OCI-LY3 (cell line): Measurements from ENCODE around the gene HIVEP2.

Source experiments
- H2AFZ ChIP-seq: fragments of 200-600, 300-600 bp; shearing (Covaris generic); 2 replicates; pipeline ENCODE4 v1.6.0; 2014; ENCODE audit warnings: antibody characterized with exemption, low read depth, low read length
- H3K27ac ChIP-seq: fragments of 200-600, 300-600 bp; sonication (generic); 2 replicates; pipeline ENCODE4 v1.5.1; 2014; ENCODE audit warnings: mild to moderate bottlenecking, low read length, moderate library complexity, mixed read lengths
- H3K27me3 ChIP-seq: fragments of 200-600, 300-600 bp; sonication (generic); 2 replicates; pipeline ENCODE4 v1.6.1; 2014; ENCODE audit warnings: low read depth, low read length, mixed read lengths
- H3K36me3 ChIP-seq: fragments of 200-600, 300-600 bp; sonication (generic); replicated peaks from 2 replicates; pipeline ENCODE3; 2014; ENCODE audit warnings: low read depth, low read length, mixed read lengths
- H3K4me1 ChIP-seq: fragments of 300-600, 200-600 bp; sonication (generic); 2 replicates; pipeline ENCODE4 v1.6.1; 2014; ENCODE audit warnings: low read length, mixed read lengths
- H3K4me2 ChIP-seq: fragments of 200-600, 300-600 bp; sonication (generic); 2 replicates; pipeline ENCODE4 v1.6.1; 2014; ENCODE audit warnings: low read length, mixed read lengths
- H3K4me3 ChIP-seq: fragments of 300-600, 200-600 bp; sonication (generic); 2 replicates; pipeline ENCODE4 v1.5.1; 2014; ENCODE audit warnings: antibody characterized with exemption, mild to moderate bottlenecking, low read length, moderate library complexity
- H3K79me2 ChIP-seq: fragments of 300-600, 200-600 bp; shearing (Covaris generic); 2 replicates; pipeline ENCODE4 v1.6.1; 2014; ENCODE audit warnings: mild to moderate bottlenecking, low read length, mixed read lengths
- H3K9ac ChIP-seq: fragments of 300-600, 200-600 bp; shearing (Covaris generic); 2 replicates; pipeline ENCODE4 v1.6.0; 2014; ENCODE audit warnings: mild to moderate bottlenecking, low read length, moderate library complexity
- H3K9me3 ChIP-seq: fragments of 200-600, 300-600 bp; shearing (Covaris generic); 2 replicates; pipeline ENCODE4 v1.6.1; 2014; ENCODE audit warnings: low read length, mixed read lengths; ENCODE audit not compliant: insufficient read depth
- H4K20me1 ChIP-seq: fragments of 200-600, 300-600 bp; sonication (generic); 2 replicates; pipeline ENCODE4 v1.6.1; 2016; ENCODE audit warnings: low read length, mixed read lengths; ENCODE audit not compliant: insufficient read depth
- EZH2phosphoT487 ChIP-seq: fragments of 200-600 bp; shearing (Covaris generic); IDR thresholded peaks from 2 replicates; pipeline ENCODE4 v1.6.1; 2018; ENCODE audit warnings: antibody characterized with exemption, mixed run types, low read depth
- TF ChIP-seq, protein P1 (sequence below): fragments of 200-600, 300-600 bp; sonication (generic); IDR thresholded peaks from 2 replicates; pipeline ENCODE4 v1.5.1; 2014; ENCODE audit warnings: antibody characterized with exemption, low read length, low read depth

The HIVEP2 gene

DNA sequence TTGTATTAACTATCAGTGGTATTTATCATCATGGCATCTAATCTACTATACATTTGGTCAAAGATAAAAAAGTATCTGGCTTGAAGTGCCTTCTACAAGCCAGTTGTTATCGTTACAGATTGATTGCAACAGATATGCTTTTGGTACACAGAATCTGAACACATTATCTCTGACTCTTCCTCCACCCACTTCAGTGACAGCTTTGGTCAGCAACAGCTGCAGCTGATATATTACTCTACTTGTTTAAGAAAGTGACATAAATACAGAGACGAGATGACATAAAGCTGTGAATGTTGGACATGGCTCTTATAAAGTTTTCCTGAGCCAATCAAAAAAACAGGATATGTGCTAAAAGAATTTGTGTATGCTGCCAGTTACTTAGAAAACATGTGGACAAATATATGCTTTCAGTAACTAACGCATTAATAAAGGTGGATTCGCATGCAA is 77.6 kb downstream of the HIVEP2 start:
- H3K27ac ChIP-seq: no peak overlapping the region
- H3K27me3 ChIP-seq: no peaks in the 10 kb centered on the region
- H3K9me3 ChIP-seq: no peaks in the 10 kb centered on the region
- H3K4me1 ChIP-seq: peaks cover 21% of the 10 kb centered on the region
- peaks cover 35% of the 10 kb centered on the region for H3K79me2 ChIP-seq
- H3K4me3 ChIP-seq: no peak overlapping the region
- H2AFZ ChIP-seq: no peak overlapping the region
- no peak for TF ChIP-seq EZH2phosphoT487
- TF ChIP-seq, protein P1, sequence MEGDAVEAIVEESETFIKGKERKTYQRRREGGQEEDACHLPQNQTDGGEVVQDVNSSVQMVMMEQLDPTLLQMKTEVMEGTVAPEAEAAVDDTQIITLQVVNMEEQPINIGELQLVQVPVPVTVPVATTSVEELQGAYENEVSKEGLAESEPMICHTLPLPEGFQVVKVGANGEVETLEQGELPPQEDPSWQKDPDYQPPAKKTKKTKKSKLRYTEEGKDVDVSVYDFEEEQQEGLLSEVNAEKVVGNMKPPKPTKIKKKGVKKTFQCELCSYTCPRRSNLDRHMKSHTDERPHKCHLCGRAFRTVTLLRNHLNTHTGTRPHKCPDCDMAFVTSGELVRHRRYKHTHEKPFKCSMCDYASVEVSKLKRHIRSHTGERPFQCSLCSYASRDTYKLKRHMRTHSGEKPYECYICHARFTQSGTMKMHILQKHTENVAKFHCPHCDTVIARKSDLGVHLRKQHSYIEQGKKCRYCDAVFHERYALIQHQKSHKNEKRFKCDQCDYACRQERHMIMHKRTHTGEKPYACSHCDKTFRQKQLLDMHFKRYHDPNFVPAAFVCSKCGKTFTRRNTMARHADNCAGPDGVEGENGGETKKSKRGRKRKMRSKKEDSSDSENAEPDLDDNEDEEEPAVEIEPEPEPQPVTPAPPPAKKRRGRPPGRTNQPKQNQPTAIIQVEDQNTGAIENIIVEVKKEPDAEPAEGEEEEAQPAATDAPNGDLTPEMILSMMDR: no peak
- peaks cover 27% of the 10 kb centered on the region for H4K20me1 ChIP-seq
- no peaks in the 10 kb centered on the region for H3K36me3 ChIP-seq
- no peak overlapping the region for H3K9ac ChIP-seq
- H3K4me2 ChIP-seq: peak overlapping the region; percentile 63

DNA sequence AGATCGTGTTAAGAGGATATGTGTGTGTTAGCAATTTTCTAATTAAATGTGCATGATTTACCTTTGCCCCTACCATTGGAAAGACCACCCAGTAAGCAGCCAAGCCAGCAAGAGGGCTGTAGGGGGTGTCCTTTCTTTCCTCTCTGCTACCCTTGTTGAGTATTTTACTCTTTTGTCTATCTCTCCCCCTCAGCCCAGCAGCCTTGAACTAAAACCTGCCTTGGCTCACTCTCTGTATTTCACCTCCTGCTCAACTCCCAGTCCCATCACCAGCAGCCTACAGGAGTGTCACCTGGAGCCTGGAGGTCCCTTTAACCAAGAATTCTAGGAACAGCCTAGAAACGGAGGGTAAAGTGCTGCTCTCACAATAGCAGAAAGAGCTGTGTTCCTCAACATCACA is 81.0 kb downstream of the HIVEP2 start:
- Histone ChIP-seq H3K36me3 (no peaks in the 10 kb centered on the region), H3K4me1 (peaks cover 13% of the 10 kb centered on the region), H2AFZ (no peak overlapping the region), H3K79me2 (peaks cover 11% of the 10 kb centered on the region), H4K20me1 (peaks cover 14% of the 10 kb centered on the region), H3K9ac (no peak overlapping the region), H3K27ac (no peak overlapping the region), H3K4me3 (no peak overlapping the region), H3K27me3 (no peaks in the 10 kb centered on the region), H3K9me3 (no peaks in the 10 kb centered on the region), H3K4me2 (no peak overlapping the region)
- TF ChIP-seq EZH2phosphoT487: no peak
- TF ChIP-seq, protein P1: no peak

DNA sequence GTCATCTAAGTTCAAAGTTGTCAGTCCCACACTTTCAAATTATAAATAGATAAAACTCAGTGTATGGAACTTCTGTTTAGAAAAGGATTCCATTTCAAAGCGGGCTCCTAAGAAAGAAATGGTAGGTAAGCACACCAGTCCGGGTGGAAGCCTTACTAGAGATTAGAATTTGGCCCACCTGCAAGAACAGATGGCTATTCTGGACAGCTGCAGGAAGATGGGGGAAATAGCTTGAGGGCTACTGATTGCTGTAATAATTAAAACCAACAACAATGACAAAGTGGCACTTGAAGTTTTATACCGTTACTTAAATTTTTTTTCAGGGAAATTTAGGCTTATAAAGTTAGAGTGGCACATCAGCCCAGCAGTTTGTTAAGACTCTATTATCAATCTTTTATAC is 83.3 kb downstream of the HIVEP2 start:
- Histone ChIP-seq H3K36me3 (no peaks in the 10 kb centered on the region), H3K4me3 (no peak overlapping the region), H3K27me3 (no peaks in the 10 kb centered on the region), H4K20me1 (peaks cover 13% of the 10 kb centered on the region), H3K9me3 (no peaks in the 10 kb centered on the region), H3K27ac (no peak overlapping the region), H3K4me1 (peaks cover 19% of the 10 kb centered on the region), H2AFZ (no peak overlapping the region), H3K79me2 (peaks cover 2% of the 10 kb centered on the region; the same call in 1 of the 2 replicates), H3K9ac (no peak overlapping the region), H3K4me2 (no peak overlapping the region)
- TF ChIP-seq, protein P1: no peak
- no peak for TF ChIP-seq EZH2phosphoT487

DNA sequence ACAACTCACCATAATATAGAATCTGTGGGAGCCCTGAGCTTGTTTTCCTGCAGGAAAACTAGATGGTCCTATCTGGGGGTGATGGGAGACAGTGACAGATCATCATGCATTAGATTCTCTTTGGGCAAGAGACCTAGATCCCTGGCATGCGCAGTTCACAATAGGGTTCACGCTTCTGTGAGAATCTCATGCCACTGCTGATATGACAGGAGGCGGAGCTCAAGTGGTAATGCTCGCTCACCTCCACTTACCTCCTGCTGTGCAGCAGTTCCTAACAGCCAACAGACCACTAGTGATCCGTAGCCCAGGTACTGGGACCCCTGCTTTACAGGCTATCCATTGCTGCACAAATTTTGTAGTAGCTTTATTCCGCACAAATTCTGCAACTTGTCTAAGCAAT is 84.5 kb downstream of the HIVEP2 start:
- Histone ChIP-seq H3K9me3 (no peaks in the 10 kb centered on the region), H3K9ac (no peak overlapping the region), H2AFZ (no peak overlapping the region), H4K20me1 (peaks cover 13% of the 10 kb centered on the region), H3K79me2 (peaks cover 2% of the 10 kb centered on the region; the same call in 1 of the 2 replicates), H3K27ac (no peak overlapping the region), H3K4me3 (no peak overlapping the region), H3K27me3 (no peaks in the 10 kb centered on the region), H3K4me2 (no peak overlapping the region), H3K4me1 (peaks cover 27% of the 10 kb centered on the region), H3K36me3 (no peaks in the 10 kb centered on the region)
- TF ChIP-seq EZH2phosphoT487: no peak
- TF ChIP-seq, protein P1: no peak
